IPS-NIHi7 (cell line): ENCODE data around the gene MYL12B.

Experiments
- DNase-seq: peaks from one replicate; pipeline ENCODE4 v3.0.0; 2012; ENCODE audit warnings: mixed read lengths; ENCODE audit errors: extremely low spot score

Gene MYL12B

DNA sequence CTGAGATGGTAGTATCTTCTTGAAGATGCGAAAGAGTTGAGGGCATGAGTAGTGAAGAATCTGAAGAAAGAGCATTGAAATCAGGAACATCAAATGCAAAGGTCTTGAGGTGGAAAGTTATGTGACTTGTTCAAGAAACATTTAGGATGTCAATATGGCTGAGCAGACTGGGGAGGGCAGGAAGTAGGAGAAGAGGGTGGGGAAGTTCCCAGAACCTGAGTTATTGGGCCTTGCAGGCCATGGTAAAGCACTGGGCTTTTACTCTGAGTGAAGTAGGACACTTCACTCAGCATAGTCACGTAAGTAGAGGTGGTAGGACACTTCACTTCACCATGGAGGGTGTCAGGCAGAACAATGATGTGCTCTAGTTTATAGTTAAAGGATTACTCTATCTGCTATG, 26.1 kb upstream of the MYL12B start:
- no peak for DNase-seq

DNA sequence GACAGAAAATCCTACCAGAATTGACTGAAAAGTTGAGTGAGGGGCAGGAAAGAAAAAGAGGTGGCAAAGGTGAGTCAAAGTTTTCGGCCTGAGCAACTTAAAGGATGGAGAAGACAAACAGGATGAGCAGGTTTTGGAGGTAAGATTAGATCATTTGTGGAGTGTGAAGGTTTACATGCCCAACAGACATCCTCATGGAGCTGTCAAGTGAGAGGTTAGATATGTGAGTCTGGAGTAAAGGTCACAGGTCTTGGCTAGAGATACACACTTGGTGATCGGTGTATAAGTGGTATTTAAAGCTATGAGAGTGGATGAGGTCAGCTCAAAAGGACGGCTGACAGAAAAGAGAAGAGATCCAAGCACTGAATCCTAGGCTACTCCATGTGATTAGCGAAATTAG, 25.5 kb upstream of the MYL12B start:
- DNase-seq, result no peak

DNA sequence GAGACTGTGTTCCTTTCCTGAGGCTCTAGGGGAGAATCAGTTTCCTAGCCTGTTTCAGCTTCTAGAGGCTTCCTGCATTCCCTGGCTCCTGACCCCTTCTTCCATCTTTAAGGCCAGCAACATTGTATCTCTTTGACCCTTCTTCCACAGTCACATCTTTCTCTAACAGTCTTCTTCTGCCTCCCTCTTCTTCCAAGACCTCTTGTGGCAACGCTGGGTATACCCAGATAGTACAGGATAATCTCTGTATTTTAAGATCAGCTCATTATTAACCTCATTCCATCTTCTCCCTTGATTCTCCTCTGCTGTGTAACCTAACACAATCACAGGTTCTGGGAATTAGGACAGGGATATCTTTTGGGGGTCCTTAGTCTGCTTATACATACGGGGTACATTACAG, 23.2 kb upstream of the MYL12B start:
- no peak for DNase-seq

DNA sequence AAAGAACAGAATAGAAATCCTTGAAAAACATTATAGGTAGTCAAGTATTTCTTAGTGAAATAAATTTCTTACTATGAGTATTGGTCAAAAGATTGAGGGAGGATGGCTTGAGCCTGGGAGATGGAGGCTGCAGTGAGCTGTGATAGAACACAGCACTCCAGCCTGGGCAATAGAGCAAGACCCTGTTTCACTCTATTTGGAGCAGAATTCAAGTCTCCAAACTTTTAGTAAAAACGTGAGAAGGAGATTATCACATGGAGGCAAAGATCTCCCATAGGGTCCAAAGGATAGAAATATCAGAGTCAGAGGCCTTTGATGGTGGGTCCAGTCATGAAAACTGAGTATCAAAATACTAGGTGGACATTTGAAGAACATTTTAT, 16.8 kb upstream of the MYL12B start:
- no peak for DNase-seq

DNA sequence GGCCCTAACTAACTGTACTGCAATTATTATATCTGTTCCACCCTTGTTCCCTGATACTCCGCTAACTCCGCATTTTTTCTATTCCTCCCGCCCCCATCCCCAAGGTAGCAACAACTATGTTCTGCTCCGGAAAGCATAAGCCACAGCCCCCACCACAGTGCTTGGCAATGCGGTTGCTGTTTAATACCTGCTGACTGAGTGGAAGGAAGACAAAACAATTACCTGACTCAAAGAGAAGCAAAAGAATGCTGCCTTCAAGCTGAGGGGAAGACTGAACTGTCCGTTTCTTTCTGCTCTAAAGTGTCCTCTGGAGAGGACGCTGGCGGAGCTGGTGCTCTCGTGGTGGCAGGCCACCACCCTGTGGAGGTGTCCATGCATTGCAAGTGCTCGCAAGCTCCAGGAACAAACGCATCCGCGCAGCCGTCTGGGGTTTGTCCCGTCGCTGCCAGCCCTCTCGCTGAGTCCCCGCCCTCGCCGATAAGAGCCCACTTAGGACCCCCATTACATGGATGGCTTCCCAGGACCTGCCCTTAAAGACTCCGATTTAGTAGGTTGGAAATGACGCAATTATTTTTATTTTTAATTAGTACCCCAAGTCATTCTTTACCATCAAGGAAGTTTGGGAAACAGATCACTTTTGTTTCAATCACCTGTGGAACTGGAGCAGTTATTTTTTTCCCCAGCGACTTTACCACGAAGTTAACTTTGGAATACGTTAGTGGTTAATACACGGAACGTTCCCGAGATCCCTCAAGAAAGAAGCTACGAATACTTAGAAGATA, 15.9 kb upstream of the MYL12B start:
- DNase-seq, result peak; percentile 79

DNA sequence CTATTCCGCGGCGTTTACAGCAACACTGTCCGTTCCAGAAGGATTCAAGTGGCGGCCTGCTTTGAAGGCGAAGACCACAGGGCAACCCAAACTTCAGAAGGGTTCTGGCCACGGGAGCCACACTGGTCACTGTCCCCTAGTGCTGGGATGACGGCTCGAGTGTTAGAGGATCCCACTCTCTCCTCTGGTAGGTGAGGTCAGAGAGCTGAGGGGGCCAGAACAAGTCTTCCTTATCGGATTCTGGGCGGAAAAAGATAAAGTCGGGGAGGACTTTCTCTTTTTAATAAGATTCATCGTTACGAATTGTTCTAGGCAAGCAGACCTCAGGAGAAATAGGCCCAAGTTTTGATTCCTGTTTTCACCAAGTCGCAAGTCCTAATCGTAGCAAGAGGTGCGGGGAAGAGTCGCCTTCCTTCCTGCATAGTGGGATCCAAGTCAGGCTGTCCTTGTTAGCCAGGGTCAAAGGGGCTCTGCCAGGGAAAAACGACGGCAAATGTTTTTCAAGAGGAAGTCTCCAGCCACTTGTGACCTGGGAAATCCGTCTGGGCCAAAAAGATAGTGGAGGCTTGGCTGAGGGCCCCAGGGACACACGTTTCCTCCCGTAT, 15.2 kb upstream of the MYL12B start:
- no peak for DNase-seq

DNA sequence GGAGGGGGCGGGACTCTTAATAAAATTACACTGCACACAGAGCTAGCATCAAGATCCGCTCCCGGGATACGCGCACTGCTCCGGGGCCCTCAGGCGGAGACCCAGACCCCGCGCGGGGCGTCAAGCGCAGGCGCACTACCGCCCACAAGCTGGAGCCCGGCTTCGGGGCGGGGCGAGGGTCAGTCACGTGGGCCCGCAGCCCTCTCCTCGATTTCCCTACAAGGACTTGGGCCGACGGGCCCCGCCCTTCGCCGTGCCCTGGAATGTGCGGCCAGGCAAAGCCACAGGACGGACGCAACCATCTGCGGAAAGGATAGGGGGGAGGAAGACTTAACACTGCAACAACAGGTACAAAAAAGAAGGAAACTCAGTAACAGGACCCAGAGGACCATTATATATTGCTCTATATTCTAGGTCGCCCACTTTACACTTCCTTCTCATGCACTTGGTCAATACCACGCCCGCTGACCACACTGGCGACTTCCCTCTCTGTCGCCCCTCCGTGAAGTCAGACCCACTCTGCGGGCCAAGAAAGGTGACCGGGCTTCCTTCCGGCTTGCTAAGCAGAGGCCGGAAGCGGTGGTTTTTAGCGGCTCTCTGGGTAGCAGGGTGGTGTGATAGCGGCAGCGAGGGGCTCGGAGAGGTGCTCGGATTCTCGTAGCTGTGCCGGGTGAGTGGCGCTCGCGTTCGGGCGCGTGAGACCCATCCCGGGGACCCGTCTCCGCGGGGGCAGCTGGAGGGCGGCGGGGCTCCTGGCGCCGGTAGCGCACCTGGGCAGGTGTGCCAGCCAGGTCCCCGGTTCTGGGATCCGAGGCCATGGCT, 14.5 kb upstream of the MYL12B start, which contains the start of gene MYL12A:
TSS of gene MYL12A (plus strand) at position 562 of the 822 bp plus-strand sequence. CDS start 5,447 bp downstream, outside the sequence.
- DNase-seq, result peak; percentile 97

DNA sequence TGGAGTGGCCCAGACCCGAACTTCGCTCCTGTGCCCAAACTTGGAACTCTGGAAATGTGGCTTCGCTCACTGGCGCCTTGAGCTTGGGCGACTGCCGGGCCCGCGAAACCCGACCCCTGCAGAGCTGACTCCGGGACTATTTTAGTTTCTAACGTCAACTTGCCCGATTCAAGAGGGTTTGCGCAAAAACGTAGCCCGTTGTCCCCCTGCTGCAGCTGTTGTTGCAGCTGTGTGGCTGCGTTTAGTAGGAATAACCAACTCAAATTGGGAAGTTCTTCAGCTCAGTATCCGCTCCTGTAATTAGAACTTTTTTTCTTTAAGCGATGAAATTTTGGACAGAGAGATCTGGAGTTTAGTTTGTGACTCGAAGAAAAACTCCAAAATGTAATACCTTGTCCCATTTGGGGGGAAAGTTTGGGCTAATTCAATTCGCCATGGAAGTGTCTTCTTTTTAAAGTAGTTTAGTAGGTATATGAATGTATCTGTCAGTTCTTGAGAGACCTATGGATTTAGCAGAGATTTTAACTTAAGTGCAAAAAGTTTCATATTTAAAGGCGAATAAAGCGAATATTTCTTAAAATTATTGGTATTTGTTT, 13.8 kb upstream of the MYL12B start:
- no peak for DNase-seq

DNA sequence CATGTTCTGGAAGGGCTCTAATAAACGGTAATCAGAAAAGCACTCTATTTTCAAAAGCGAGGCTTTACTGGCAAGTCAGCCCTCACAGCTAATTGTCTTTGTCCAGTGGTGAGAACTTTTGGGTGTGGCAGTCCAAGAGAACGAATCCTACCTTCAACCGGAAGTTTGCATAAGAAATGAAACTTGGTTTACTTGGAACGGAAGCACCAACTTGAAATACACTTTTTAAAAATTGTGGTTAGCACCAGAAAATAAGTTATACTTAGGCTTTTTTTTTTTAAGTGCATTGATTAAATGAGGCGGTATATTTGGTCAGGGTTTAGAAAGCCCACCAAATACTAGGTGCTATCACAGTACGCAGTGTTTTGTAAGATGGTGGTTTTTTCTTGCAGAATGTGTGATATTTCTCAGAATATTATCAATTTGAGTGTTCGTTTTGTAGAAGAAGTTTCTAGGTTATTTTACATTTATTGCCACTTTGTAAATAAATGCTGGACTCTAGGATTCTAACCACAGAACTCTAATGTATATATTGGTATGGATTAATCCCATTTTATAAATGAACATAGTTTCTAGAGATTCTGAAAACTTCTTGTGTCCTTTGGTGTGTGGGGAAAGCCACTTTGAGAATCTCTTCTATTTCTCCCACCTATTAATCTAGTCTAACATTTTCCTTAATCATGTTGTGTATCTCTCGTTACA, 13.1 kb upstream of the MYL12B start:
- DNase-seq, result no peak

DNA sequence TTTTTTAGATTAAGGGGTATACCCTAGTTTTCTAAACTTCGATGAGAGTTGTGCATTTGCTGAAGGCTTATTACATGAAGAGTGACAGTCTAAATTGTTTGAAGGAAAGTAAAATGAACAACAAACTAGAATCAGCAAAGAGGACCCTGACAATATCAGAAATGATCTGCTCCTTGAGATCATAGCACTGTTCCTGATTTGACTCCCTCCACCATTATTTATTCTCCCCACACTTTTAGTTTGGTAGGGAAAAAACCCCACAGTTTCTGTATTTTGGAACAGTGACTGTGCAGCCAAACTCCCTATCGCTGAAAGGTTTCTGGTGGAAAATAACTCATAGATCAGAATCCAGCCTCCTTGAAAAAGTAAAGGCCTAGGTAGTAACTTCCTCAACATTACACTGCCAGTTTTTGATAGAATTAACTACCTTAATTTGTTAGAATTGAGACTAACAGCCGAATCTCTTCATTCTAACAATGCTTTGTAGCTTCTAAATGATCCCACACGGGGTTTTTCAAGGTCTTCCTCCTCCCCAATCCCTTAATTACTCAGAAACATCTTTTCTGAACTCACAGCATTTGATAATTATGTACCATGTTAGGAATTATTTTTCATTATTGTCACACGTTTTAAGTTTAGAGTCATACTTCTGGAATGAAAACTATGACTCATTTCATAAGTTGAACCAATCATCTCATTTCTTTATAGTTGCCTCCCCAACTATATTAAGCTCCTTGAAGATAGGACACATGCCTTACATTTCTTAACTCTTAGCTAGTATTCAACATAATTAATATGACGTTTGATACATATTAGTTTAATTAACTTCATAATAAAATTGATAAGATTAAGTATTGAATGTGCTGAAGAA, 11.5 kb upstream of the MYL12B start:
- DNase-seq, result no peak

DNA sequence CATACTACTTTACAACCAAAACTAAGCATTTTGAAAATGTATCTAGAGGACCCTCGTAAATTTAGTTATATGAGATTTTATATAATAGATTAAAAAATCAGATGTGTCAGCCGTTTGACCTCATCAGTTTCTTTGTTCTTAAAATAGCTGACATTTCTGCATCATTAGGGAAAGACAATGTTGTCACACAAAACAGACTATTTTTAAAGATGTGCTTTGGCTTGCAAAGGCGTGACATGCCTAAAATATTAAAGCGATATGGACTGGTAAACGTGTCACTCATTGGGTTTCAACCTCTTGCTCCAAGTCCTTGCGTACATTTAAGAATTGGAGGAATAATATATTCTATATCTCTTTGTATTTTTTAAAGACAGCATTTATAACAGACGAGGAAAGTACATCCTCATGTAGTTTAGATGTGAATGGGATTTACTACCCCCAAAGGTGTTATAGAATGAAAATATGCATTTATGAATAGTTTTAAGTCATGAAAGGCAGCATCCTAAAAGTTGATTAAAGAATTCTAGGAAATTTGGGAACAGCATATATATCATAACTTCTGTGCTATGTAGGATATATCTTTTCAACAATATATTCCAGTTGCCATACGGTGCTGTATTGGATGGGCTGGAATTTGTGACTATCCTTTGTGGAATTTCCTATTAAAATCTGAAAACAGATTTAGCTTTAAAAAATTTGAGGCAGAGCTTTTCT, 10.5 kb upstream of the MYL12B start:
- no peak for DNase-seq

DNA sequence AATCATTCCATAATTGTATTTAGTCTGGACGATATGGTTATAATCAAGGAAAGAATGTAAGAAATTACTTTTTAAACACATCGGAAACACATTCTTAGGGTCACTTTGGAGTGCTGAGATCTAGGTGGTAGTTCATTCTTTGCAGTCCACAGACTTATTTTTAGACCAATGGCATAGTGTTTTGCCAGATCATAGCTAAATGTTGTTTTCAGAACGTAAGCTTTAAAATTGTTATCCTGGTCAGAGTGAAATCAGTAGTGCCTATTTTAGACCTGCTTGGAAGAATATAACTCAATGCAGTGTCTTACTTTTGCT, 10.0 kb upstream of the MYL12B start:
- DNase-seq, result no peak

DNA sequence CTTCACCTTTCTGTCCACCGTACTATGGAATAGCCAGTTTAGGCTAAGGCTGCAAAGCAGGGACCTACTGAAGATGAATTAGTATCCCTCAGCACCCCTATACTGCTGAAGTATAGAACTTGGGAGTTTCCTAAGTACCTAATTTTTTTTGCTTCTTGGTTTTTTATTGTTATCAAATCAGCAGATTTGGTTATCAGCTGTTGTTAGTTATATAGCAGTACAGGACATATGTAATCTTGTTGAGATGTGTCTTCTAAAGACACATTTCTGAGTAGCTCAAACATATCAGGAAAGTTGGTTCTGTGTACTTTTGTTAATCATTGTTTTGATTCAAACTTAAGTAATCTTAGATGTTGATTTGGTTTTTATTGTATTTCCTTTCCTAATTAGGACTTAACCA, 9.1 kb upstream of the MYL12B start:
- no peak for DNase-seq

DNA sequence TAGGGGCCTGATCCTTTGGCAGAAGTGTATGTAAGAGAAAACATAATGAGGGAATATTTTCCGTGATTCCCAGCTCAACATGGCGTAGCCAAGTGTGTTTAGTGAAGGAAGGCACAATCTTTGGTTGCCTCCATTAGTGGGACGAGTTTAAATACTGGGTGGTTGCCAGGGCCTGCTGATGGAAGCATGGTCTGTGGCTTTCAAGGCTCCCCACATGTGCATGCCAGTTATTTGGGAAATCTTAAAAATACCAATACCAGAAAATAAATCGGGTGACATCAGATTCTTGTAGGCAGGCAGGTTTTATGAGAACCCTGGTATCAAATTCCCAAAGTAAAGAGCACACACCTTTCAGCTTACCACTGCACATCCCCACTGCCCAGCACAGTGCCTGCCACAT, 7.2 kb upstream of the MYL12B start:
- DNase-seq, result no peak

DNA sequence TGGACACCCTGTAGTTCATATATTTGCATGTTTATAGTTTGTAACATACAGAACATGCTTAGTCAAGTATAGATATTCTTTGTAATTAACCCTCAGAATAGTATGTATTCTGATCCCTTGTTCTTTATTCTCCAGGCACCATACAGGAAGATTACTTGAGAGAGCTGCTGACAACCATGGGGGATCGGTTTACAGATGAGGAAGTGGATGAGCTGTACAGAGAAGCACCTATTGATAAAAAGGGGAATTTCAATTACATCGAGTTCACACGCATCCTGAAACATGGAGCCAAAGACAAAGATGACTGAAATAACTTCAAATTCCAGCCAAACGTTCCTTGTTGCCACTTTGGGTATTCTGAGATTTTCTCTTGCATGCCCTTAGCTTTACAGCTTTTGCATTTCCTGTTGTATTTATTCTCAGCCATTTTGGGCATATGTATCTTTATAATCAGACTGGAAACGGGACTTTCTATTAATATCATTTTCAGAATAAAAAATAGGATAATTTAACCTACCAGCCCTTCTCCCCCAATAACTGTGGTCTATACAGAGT, 6.2 kb upstream of the MYL12B start:
- no peak for DNase-seq

DNA sequence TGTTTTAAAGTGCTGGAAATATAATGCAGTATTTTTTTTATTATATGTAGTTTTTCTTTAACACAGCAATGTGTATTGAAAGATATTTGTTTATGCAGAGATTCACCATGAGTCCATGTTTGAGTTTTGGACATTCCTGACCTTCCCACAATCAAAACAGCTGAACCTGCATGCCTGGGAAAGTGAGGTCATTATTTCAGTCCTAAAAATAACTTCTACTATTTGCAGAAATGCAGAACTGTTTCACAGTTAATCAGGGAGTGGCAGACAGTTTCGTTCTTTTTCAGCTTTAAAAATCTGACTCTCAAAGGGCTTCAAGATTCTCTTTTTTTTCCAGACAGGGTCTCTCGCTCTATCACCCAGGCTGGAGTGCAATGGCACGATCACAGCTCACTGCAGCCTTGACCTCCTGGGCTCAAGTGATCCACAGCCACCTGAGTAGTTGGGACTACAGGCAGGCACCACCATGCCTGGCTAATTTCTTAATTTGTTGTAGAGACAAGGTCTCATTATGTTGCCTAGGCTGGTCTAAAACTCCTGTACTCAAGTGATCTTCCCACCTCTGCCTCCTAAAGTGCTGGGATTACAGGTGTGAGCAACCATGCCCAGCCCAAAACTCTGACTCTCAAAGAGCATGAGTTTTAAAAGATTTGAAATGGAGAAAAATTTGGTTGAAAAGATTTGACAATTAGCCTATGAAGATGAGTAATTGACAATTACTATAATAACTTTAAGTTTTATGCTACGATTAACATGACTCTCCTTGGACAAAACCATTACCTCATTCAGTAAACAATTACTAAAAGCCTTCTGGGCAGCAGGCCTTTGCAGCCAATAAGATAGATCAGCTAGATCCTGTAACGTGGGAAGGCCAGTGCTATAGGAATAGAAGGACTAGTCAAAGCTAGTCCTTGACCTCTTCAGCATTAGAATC, 5.0 kb upstream of the MYL12B start:
- DNase-seq, result no peak

DNA sequence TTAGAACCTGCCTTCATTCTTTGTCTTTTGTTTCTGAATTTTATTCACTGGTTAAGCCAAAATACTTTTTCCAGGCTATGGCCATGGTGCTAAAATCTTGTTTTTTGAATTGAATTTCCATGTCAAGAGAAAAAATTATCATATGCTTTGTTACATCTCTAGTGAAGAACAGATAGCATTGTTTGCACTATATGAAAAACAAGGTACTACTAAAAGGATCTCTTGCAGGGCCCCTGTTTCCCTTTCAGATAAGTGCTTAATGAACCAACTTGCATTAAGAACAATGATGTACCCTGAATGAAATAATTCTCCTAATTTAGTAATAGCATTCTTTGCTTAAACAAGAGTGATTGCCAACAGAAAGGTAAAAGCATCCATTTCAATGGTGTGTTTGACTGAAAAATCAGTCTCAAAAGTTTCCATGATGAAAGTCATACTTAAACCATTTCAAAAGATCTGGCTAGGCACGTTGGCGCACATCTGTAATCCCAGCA, 4.3 kb upstream of the MYL12B start:
- DNase-seq, result no peak

DNA sequence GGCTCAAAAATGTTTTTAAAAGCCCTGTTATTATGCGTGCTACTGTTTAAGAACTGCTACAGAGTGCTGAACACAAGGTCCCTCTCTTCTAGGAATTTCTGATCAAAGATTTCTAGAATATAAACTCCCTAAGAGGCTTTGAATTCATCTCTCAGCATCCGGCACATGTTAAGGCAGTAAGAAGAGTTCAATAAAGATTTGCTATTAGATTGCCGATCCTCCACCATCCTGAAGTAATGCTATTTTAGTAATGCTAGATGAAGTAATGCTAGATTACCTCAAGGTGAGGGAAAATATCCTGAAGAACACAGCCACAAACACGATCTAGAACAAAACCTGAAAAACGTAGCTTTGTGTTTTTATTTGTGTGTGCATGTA, 949 bp upstream of the MYL12B start:
- DNase-seq, result no peak
